Sigmoid colon (tissue), 7 donors: ENCODE results near the gene SLC25A39. TPM values are rescaled to one million over a fixed set of nuclear protein-coding genes. Genes with fewer than 3 reads are reported as not detected.

ENCODE experiments used
- DNase-seq: peaks from one replicate; pipeline ENCODE4 v3.0.0-alpha.2; 2019
- H3K27ac ChIP-seq, 4 donors: fragments of 200-600 bp; sonication (generic); one replicate each; pipeline ENCODE4 v1.5.1; 2016 to 2019; ENCODE audit warnings: mild to moderate bottlenecking in 1 of 4
- H3K27me3 ChIP-seq, 3 donors: fragments of 200-600 bp; sonication (generic); one replicate each; pipeline ENCODE4 v1.5.1; 2019; ENCODE audit warnings: mild to moderate bottlenecking in 1 of 3
- H3K36me3 ChIP-seq, 4 donors: fragments of 200-600 bp; sonication (generic); one replicate each; pipeline ENCODE4 v1.5.1; 2016 to 2019
- H3K4me1 ChIP-seq, 4 donors: fragments of 200-600 bp; sonication (generic); one replicate each; pipeline ENCODE4 v1.5.1; 2017 to 2019
- H3K4me3 ChIP-seq, 4 donors: fragments of 200-600 bp; sonication (generic); one replicate each; pipeline ENCODE4 v1.5.1; 2017 to 2019; ENCODE audit warnings: mild to moderate bottlenecking in 2 of 4, moderate library complexity in 1 of 4
- H3K9me3 ChIP-seq, 4 donors: fragments of 200-600 bp in 3 of 4; sonication (generic) in 3 of 4; one replicate each; pipeline versions ENCODE4 v1.5.1 to v1.6.1; 2013 to 2019
- EP300 ChIP-seq, 4 donors: sonication (generic); formaldehyde crosslinking; IDR thresholded peaks; one replicate each; pipeline ENCODE4 v1.6.1; 2017; ENCODE audit warnings: antibody characterized with exemption in 4 of 4
- POLR2A ChIP-seq, 2 donors: fragments of 450-650 bp; IDR thresholded peaks; one replicate each; pipeline ENCODE4 v1.6.1; 2016; ENCODE audit warnings: antibody characterized with exemption in 2 of 2, mild to moderate bottlenecking in 2 of 2, moderate library complexity in 2 of 2
- POLR2AphosphoS5 ChIP-seq, 4 donors: sonication (generic); formaldehyde crosslinking; IDR thresholded peaks; one replicate each; pipeline ENCODE4 v1.6.1; 2017; ENCODE audit warnings: antibody characterized with exemption in 4 of 4
- WGBS, 2 donors: extraction: QIAGEN DNeasy Blood & Tissue Kit; methylation state at CpG; one replicate each; pipeline ENCODE4 v1.1.7; 2013; 5-methylcytosine and 5-hydroxymethylcytosine counted together
- intact Hi-C: fragments of 100-400 bp; cut with DNase I; formaldehyde crosslinking; loops from one replicate; pipeline ENCODE4 v1.15.1; 2023
- polyA plus RNA-seq, 3 donors: library from polyadenylated mRNA; stranded (reverse); fragments of 200-250 nt; gene quantifications; one replicate each; pipeline ENCODE4 v1.2.3, GENCODE V29; 2013
- total RNA-seq, 4 donors: library from RNA; depleted of rRNA; stranded (reverse); fragments of >200 nt; gene quantifications; one replicate each; pipeline ENCODE4 v1.1.0, GENCODE V29; 2016
- TF ChIP-seq, protein P1 (sequence below), 4 experiments: fragments of 450-650 bp in 3 of 4; fragments of 200-600 bp in 1 of 4; IDR thresholded peaks; one replicate each; pipeline ENCODE4 v1.5.1; 2016 to 2019; ENCODE audit warnings: antibody characterized with exemption in 4 of 4, mild to moderate bottlenecking in 3 of 4, moderate library complexity in 2 of 4
- donor health status: healthy with polysubstance abuse.
- donor health status: Bipolar disorder and iron deficiency.
- donor health status: healthy.

Gene SLC25A39
- total and polyA plus RNA-seq, 7 donors, result 39.0 to 163 (median 51.8) TPM

DNA sequence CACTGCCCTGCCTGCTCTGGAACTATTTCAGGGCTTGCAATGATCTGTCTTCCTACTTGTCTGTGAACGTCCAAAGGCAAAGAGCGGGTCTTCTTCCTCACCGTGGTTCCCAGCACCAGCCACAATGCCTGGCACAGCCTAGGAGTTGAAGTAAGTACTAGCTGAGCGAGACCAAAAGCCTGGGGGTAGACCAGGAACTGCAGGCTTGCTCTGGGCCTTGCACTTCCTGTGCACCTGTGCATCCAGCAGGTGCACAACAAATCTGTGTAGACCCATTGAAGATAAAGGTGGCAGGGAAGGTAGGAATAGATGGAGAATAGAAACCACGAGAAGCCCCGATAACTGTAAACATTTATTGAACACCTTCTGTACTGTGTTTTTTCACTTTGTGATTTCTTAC, 34.4 kb upstream of the SLC25A39 start:
- Histone ChIP-seq H3K36me3 (no peaks in the 10 kb centered on the region), H3K27me3 (peaks cover 0 to 14% (median 0%) of the 10 kb centered on the region in 3 donors), H3K27ac (no peak overlapping the region), H3K4me3 (no peak overlapping the region), H3K4me1 (peaks cover 0 to 20% (median 15%) of the 10 kb centered on the region in 4 donors), H3K9me3 (no peaks in the 10 kb centered on the region)
- no peak for DNase-seq
- TF ChIP-seq POLR2AphosphoS5 (IDR thresholded peaks at IDR 0.05) (no peak), POLR2A (IDR thresholded peaks at IDR 0.05) (no peak), EP300 (IDR thresholded peaks at IDR 0.05) (no peak)
- TF ChIP-seq, protein P1, sequence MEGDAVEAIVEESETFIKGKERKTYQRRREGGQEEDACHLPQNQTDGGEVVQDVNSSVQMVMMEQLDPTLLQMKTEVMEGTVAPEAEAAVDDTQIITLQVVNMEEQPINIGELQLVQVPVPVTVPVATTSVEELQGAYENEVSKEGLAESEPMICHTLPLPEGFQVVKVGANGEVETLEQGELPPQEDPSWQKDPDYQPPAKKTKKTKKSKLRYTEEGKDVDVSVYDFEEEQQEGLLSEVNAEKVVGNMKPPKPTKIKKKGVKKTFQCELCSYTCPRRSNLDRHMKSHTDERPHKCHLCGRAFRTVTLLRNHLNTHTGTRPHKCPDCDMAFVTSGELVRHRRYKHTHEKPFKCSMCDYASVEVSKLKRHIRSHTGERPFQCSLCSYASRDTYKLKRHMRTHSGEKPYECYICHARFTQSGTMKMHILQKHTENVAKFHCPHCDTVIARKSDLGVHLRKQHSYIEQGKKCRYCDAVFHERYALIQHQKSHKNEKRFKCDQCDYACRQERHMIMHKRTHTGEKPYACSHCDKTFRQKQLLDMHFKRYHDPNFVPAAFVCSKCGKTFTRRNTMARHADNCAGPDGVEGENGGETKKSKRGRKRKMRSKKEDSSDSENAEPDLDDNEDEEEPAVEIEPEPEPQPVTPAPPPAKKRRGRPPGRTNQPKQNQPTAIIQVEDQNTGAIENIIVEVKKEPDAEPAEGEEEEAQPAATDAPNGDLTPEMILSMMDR (IDR thresholded peaks at IDR 0.05), result no peak
- intact Hi-C loops, result no loop called here
- 62 to 66% methylated on average over 6 of the region's 6 CpGs for WGBS, 2 donors

GRCh38 chr17:44358066-44358465, 33.4 kb upstream of the SLC25A39 start:
- 78 to 93% methylated on average over 9 of the region's 9 CpGs for WGBS, 2 donors
- no peak overlapping the region for H3K4me3 ChIP-seq
- H3K36me3 ChIP-seq, result peaks cover 0 to 2% (median 0%) of the 10 kb centered on the region in 4 donors
- DNase-seq, result no peak
- no peak for TF ChIP-seq POLR2AphosphoS5 (IDR thresholded peaks at IDR 0.05)
- TF ChIP-seq, protein P1 (IDR thresholded peaks at IDR 0.05), result no peak
- no peak for TF ChIP-seq POLR2A (IDR thresholded peaks at IDR 0.05)
- TF ChIP-seq EP300 (IDR thresholded peaks at IDR 0.05), result no peak
- peaks cover 0 to 17% (median 14%) of the 10 kb centered on the region in 4 donors for H3K4me1 ChIP-seq
- no peak overlapping the region for H3K27ac ChIP-seq
- no peaks in the 10 kb centered on the region for H3K9me3 ChIP-seq
- peaks cover 0 to 14% (median 0%) of the 10 kb centered on the region in 3 donors for H3K27me3 ChIP-seq
- intact Hi-C loops, result no loop called here

DNA sequence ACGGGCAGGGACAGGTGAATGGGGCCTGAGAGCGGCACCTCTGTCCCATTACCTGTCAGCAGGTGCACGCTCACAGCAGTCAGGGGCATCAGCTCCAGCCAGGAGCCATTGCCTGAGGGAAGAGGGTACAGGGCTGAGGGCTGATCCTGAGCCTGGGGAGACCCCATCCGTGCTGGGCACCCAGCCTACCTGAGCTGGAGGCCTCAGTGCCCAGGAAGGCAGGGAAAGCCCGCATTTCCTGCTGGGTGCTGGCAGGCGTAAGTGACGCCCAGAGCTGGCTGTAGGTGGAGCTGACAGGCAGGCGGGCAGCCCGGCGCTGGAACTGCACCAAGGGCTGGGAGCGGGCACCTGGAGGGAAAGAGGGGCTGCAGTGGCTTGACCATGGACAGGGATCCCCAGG, 31.6 kb upstream of the SLC25A39 start:
- no peaks in the 10 kb centered on the region for H3K27me3 ChIP-seq
- intact Hi-C loops, result no loop called here
- DNase-seq, result no peak

GRCh38 chr17:44355642-44356099, 31.0 kb upstream of the SLC25A39 start:
- no peak for DNase-seq
- Histone ChIP-seq H3K4me3 (no peak overlapping the region), H3K4me1 (peaks cover 0 to 7% (median 6%) of the 10 kb centered on the region in 4 donors), H3K9me3 (no peaks in the 10 kb centered on the region), H3K27me3 (no peaks in the 10 kb centered on the region), H3K36me3 (peaks cover 0 to 26% (median 20%) of the 10 kb centered on the region in 4 donors), H3K27ac (no peak overlapping the region)
- no peak for TF ChIP-seq EP300 (IDR thresholded peaks at IDR 0.05)
- TF ChIP-seq, protein P1 (IDR thresholded peaks at IDR 0.05), result no peak
- TF ChIP-seq POLR2A (IDR thresholded peaks at IDR 0.05), result no peak
- TF ChIP-seq POLR2AphosphoS5 (IDR thresholded peaks at IDR 0.05), result no peak
- intact Hi-C loops, result no loop called here
- WGBS, 2 donors, result 84 to 86% methylated on average over 17 of the region's 17 CpGs

More for the DNA sequence above, 31.6 kb upstream of the SLC25A39 start:
- WGBS, 2 donors, result 37 to 79% methylated on average over 11 of the region's 11 CpGs
- Histone ChIP-seq H3K4me1 (peaks cover 0 to 7% (median 6%) of the 10 kb centered on the region in 4 donors), H3K36me3 (peaks cover 0 to 20% (median 15%) of the 10 kb centered on the region in 4 donors), H3K9me3 (no peaks in the 10 kb centered on the region), H3K27ac (no peak overlapping the region), H3K4me3 (no peak overlapping the region)
- no peak for TF ChIP-seq POLR2AphosphoS5 (IDR thresholded peaks at IDR 0.05)
- no peak for TF ChIP-seq POLR2A (IDR thresholded peaks at IDR 0.05)
- TF ChIP-seq, protein P1 (IDR thresholded peaks at IDR 0.05), result no peak
- no peak for TF ChIP-seq EP300 (IDR thresholded peaks at IDR 0.05)
